GM19372 (cell line): ENCODE results near the gene C1R.

Experiments
- ATAC-seq: cut with Tn5 transposase; IDR thresholded peaks from one replicate; pipeline ENCODE4 v1.9.1; 2021; ENCODE audit warnings: mild to moderate bottlenecking, low read depth, moderate library complexity; ENCODE audit not compliant: unreplicated experiment

Gene C1R

GRCh38 chr12:7101047-7101693 lies 8.9 kb upstream of the C1R start:
- ATAC-seq, result no peak

GRCh38 chr12:7100239-7100638 lies 8.0 kb upstream of the C1R start:
- no peak for ATAC-seq

GRCh38 chr12:7099290-7099996 lies 7.2 kb upstream of the C1R start:
- ATAC-seq, result no peak

- no peak for ATAC-seq
Observed at GRCh38 chr12:7096979-7097378, 4.7 kb upstream of the C1R start.

GRCh38 chr12:7096006-7096932 lies 4.0 kb upstream of the C1R start:
- no peak for ATAC-seq

GRCh38 chr12:7093892-7094291 lies 1.6 kb upstream of the C1R start:
- ATAC-seq, result no peak

GRCh38 chr12:7093486-7093885 lies 1.2 kb upstream of the C1R start:
- no peak for ATAC-seq

- ATAC-seq, result no peak
Observed at GRCh38 chr12:7092986-7093460, 778 bp upstream of the C1R start.

- no peak for ATAC-seq
Observed at GRCh38 chr12:7091660-7092228, 501 bp downstream of the C1R start.

GRCh38 chr12:7091171-7091570 lies 1.1 kb downstream of the C1R start:
- ATAC-seq, result no peak

GRCh38 chr12:7090222-7090998 lies 1.8 kb downstream of the C1R start:
- no peak for ATAC-seq

- no peak for ATAC-seq
Observed at GRCh38 chr12:7089196-7089871, 2.9 kb downstream of the C1R start.

- ATAC-seq, result no peak
Observed at GRCh38 chr12:7083125-7083524, 9.1 kb downstream of the C1R start.

- no peak for ATAC-seq
Observed at GRCh38 chr12:7081037-7081436, 11.2 kb downstream of the C1R start.

GRCh38 chr12:7079826-7080125 lies 12.5 kb downstream of the C1R start:
- no peak for ATAC-seq

- no peak for ATAC-seq
Observed at GRCh38 chr12:7078163-7078562, 14.1 kb downstream of the C1R start.

GRCh38 chr12:7076493-7076892 lies 15.8 kb downstream of the C1R start:
- ATAC-seq, result no peak

- no peak for ATAC-seq
Observed at GRCh38 chr12:7075939-7076338, 16.3 kb downstream of the C1R start.

GRCh38 chr12:7075518-7075917 lies 16.7 kb downstream of the C1R start:
- no peak for ATAC-seq

- no peak for ATAC-seq
Observed at GRCh38 chr12:7073946-7074345, 18.3 kb downstream of the C1R start.
